HAP-1 (cell line): ENCODE data around the gene THNSL1.

Experiments used
- DNase-seq, 2 experiments: peaks; one replicate each; pipeline ENCODE4 v3.0.0-alpha.2; 2016 to 2020; ENCODE audit warnings: low spot score in 2 of 2
- H3K27me3 ChIP-seq: fragments of 250-450 bp; sonication (Bioruptor Pico); 2 replicates; pipeline ENCODE4 v1.5.1; 2020; ENCODE audit warnings: low read depth, mild to moderate bottlenecking, moderate library complexity
- H3K36me3 ChIP-seq: fragments of 250-450 bp; sonication (Bioruptor Pico); replicated peaks from 2 replicates; pipeline ENCODE4 v1.5.1; 2020; ENCODE audit warnings: mild to moderate bottlenecking
- H3K4me1 ChIP-seq: fragments of 250-450 bp; sonication (Bioruptor Pico); 2 replicates; pipeline ENCODE4 v1.5.1; 2020; ENCODE audit warnings: mild to moderate bottlenecking
- H3K4me3 ChIP-seq: fragments of 250-450 bp; sonication (Bioruptor Pico); 2 replicates; pipeline ENCODE4 v1.5.1; 2020; ENCODE audit warnings: mild to moderate bottlenecking, moderate library complexity
- H3K9me3 ChIP-seq: fragments of 250-450 bp; sonication (Bioruptor Pico); 2 replicates; pipeline ENCODE4 v1.5.1; 2020; ENCODE audit warnings: mild to moderate bottlenecking, moderate library complexity
- in situ Hi-C: fragments of 300-500 bp; cut with MboI; formaldehyde crosslinking; loops from 3 replicates; pipeline ENCODE4 v1.14.3; 2020; ENCODE audit warnings: low sequenced_read_pairs, inconsistent platforms, mixed read lengths

THNSL1 gene

DNA sequence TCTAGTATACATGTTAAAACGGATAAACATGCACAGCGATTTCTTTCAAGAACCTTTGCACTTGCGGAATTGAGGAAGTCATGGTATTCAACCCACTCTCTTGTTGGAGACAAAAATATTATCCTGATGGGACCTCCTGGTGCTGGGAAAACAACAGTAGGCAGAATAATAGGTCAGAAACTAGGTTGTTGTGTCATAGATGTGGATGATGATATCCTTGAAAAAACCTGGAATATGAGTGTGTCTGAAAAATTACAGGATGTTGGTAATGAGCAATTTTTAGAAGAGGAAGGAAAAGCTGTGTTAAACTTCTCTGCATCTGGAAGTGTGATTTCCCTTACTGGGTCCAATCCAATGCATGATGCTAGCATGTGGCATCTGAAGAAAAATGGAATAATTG, 6.9 kb downstream of the THNSL1 start:
- no peaks in the 10 kb centered on the region for H3K9me3 ChIP-seq
- no peak for DNase-seq
- H3K36me3 ChIP-seq, result no peaks in the 10 kb centered on the region
- in situ Hi-C loops, result no loop called here
- H3K4me1 ChIP-seq, result peaks cover under 1% of the 10 kb centered on the region
- H3K4me3 ChIP-seq, result no peak overlapping the region
- H3K27me3 ChIP-seq, result no peaks in the 10 kb centered on the region

- H3K36me3 ChIP-seq, result no peaks in the 10 kb centered on the region
- H3K9me3 ChIP-seq, result no peaks in the 10 kb centered on the region
- no peaks in the 10 kb centered on the region; the same call in 1 of the 2 replicates for H3K4me1 ChIP-seq
- no peak for DNase-seq
- in situ Hi-C loops, result no loop called here
- H3K27me3 ChIP-seq, result no peaks in the 10 kb centered on the region
- H3K4me3 ChIP-seq, result no peak overlapping the region
Observed at GRCh38 chr10:25024528-25024927, 8.1 kb downstream of the THNSL1 start.

DNA sequence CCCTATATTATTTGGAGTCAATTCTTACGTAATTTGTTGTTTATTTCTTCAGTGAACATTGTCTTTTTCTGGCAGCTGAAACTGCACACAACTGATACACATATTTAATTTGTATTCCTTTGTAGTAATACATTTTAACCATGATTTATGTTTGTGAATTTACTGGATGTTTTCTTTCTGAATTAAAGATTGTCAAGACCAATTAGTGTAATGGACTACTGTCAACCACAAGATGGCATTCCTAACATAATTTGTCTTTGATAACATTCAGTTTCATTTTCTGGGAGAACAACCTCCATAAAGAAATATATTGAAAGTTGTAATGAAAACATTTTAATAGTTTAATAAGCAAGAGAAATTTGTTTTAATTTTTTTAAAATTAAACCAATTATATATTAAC, 10.1 kb downstream of the THNSL1 start:
- H3K27me3 ChIP-seq, result no peaks in the 10 kb centered on the region
- no peak overlapping the region for H3K4me3 ChIP-seq
- no peaks in the 10 kb centered on the region for H3K9me3 ChIP-seq
- H3K36me3 ChIP-seq, result no peaks in the 10 kb centered on the region
- in situ Hi-C loops, result no loop called here
- DNase-seq, result no peak
- H3K4me1 ChIP-seq, result no peaks in the 10 kb centered on the region; the same call in 1 of the 2 replicates

DNA sequence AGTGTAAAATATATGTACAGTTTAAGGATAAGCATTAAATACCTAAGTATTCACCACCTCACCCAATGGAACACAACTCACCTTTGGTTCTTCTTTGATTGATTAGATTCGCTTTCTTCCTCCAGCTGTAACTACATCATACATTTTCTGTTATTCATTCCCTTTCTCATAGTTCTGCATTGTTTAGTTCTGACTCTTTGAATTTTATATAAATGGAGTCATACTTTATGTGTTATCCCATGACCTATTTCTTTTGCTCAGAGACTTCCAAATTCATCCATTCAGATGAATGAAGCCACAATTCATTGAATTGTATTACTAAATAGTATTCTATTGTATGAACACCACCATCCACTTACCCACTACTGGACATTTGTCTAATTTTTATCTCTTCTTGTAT, 12.3 kb downstream of the THNSL1 start:
- no peak for DNase-seq
- in situ Hi-C loops, result no loop called here
- no peak overlapping the region for H3K4me3 ChIP-seq
- H3K9me3 ChIP-seq, result no peaks in the 10 kb centered on the region
- H3K36me3 ChIP-seq, result no peaks in the 10 kb centered on the region
- no peaks in the 10 kb centered on the region; the same call in 1 of the 2 replicates for H3K4me1 ChIP-seq
- no peaks in the 10 kb centered on the region for H3K27me3 ChIP-seq

DNA sequence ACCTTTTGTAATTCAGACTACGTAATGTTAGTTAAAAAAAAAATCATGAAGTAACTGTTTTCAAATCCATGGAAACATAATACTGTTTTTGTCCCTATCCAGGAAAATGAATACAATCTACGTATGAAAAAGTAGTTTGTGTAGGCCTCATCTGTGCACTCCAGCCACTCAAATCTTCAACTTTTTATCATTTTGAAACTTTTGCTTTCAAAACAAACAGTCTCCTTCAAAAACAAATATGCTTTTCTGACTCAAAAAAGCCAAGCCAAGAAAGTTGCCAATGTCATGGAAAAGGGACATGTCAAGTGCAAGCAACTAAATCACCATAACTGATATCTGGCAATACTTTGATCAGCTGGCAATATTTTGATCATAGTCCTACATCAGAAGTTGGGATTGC, 13.1 kb downstream of the THNSL1 start:
- no peak overlapping the region for H3K4me3 ChIP-seq
- in situ Hi-C loops, result no loop called here
- no peaks in the 10 kb centered on the region; the same call in 1 of the 2 replicates for H3K4me1 ChIP-seq
- DNase-seq, result no peak
- no peaks in the 10 kb centered on the region for H3K9me3 ChIP-seq
- no peaks in the 10 kb centered on the region for H3K27me3 ChIP-seq
- no peaks in the 10 kb centered on the region for H3K36me3 ChIP-seq

- no peak for DNase-seq
Observed at GRCh38 chr10:25036381-25036780, 20.0 kb downstream of the THNSL1 start.

GRCh38 chr10:25038325-25038724, 21.9 kb downstream of the THNSL1 start:
- DNase-seq, result no peak
- no peaks in the 10 kb centered on the region for H3K9me3 ChIP-seq
- H3K36me3 ChIP-seq, result no peaks in the 10 kb centered on the region
- H3K4me1 ChIP-seq, result peaks cover 11% of the 10 kb centered on the region
- H3K4me3 ChIP-seq, result no peak overlapping the region
- H3K27me3 ChIP-seq, result no peaks in the 10 kb centered on the region
- in situ Hi-C loops, result no loop called here

More at GRCh38 chr10:25036381-25036780, 20.0 kb downstream of the THNSL1 start:
- no peaks in the 10 kb centered on the region for H3K36me3 ChIP-seq
- H3K4me1 ChIP-seq, result peaks cover 11% of the 10 kb centered on the region
- H3K9me3 ChIP-seq, result no peaks in the 10 kb centered on the region
- in situ Hi-C loops, result no loop called here
- no peaks in the 10 kb centered on the region for H3K27me3 ChIP-seq
- no peak overlapping the region for H3K4me3 ChIP-seq

DNA sequence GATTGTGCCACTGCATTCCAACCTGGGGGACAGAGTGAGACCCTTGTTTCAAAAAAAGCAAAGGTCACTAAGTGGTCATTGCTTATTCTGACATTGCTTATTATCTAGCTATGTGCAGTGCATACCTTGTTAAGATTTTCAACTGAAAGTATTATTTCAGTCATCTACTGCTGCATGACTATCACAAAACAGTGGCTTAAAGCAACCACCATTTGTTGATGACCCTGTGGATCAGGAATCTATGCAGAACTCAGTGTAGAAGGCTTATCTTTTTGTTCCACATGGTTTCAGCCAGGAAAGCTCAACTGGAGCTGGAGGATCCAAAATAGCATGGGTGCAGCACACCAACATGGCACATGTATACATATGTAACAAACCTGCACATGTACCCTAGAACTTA, 23.1 kb downstream of the THNSL1 start:
- Histone ChIP-seq H3K9me3 (no peaks in the 10 kb centered on the region), H3K27me3 (no peaks in the 10 kb centered on the region), H3K4me3 (no peak overlapping the region), H3K36me3 (no peaks in the 10 kb centered on the region), H3K4me1 (peaks cover 11% of the 10 kb centered on the region)
- no peak for DNase-seq
- in situ Hi-C loops, result no loop called here

GRCh38 chr10:25046641-25047040, 30.2 kb downstream of the THNSL1 start:
- no peak for DNase-seq
- H3K36me3 ChIP-seq, result no peaks in the 10 kb centered on the region
- in situ Hi-C loops, result no loop called here
- no peaks in the 10 kb centered on the region for H3K9me3 ChIP-seq
- peaks cover 2% of the 10 kb centered on the region; the same call in 1 of the 2 replicates for H3K4me1 ChIP-seq
- H3K4me3 ChIP-seq, result no peak overlapping the region
- no peaks in the 10 kb centered on the region for H3K27me3 ChIP-seq

- in situ Hi-C loops, result no loop called here
- DNase-seq, result no peak
- Histone ChIP-seq H3K36me3 (no peaks in the 10 kb centered on the region), H3K4me1 (peaks cover 2% of the 10 kb centered on the region; the same call in 1 of the 2 replicates), H3K9me3 (no peaks in the 10 kb centered on the region), H3K27me3 (no peaks in the 10 kb centered on the region), H3K4me3 (no peak overlapping the region)
Observed at GRCh38 chr10:25047088-25047487, 30.7 kb downstream of the THNSL1 start.

DNA sequence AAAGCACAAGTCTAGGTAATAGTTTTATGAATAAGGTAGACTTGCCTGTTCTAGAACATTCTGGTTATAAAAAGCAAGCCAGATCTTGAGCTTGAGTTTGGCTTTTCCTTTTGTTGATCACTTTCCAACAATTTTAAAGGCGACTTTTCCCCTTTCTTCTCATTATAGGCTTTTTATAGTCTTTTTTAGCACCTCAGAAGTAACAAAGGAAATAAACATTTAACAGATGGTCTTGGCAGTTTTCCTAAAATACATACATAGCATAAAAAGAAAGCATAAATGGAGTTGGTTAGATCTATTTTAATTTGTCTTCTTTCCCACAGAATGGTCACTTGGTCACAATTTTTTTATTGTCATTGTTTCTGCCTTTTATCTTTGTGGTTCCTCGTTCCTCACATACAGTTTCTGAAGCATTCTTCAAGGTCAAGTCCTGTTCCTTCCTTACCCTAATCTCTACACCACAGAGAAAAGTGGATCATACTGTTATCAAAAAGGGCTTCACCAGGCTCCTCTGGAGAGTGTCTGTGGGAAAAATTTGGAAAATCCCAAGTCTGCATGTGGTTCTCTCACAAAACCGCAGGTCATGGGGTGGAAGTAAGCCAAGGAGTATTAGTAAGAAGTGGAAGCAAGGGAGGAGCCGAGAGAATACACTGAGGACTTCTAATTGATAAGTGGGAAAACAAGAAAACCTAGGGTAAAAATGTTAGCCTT, 31.3 kb downstream of the THNSL1 start:
- in situ Hi-C loops, result no loop called here
- Histone ChIP-seq H3K4me1 (peaks cover 2% of the 10 kb centered on the region; the same call in 1 of the 2 replicates), H3K36me3 (no peaks in the 10 kb centered on the region), H3K4me3 (no peak overlapping the region), H3K27me3 (no peaks in the 10 kb centered on the region), H3K9me3 (no peaks in the 10 kb centered on the region)
- no peak for DNase-seq

DNA sequence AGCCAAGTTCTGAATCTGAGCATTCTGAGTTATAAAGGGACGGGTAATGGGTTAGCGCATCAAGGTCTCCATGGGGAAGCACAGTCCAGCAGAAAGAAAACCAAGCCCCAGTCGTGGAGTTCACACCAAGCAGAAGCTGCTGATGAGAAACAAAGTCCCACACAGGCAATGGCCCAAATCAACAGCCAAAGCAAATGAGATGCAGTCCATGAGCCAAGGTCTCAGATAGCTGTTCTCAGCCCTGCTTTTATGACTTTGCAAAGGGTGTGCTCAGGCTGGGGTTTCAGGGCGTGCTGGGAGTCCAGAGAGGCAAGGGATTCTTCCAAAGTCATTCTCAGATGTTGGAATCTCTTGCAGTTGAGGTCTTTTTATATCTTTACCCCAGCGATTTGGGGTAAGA, 32.0 kb downstream of the THNSL1 start:
- H3K27me3 ChIP-seq, result no peaks in the 10 kb centered on the region

DNA sequence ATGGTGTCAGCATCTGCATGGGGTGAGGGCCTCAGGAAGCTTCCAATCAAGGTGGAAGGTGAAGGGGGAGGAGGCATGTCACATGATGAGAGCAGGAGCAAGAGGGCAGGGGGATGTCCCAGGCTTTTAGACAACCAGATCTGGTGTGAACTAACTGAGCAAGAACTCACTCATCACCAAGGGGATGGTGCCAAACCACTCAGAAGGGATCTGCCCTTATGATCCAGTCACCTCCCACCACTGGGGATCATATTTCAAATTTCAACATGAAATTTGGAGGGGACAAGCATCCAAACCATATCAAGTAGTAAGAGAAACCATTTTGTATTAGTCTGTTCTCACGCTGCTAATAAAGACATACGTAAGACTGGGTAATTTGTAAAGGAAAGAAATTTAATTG, 33.6 kb downstream of the THNSL1 start:
- no peak for DNase-seq
- Histone ChIP-seq H3K4me3 (no peak overlapping the region), H3K27me3 (no peaks in the 10 kb centered on the region), H3K36me3 (no peaks in the 10 kb centered on the region), H3K9me3 (0 out of 2 replicates have a peak, but pooled peaks cover 1% of the 10 kb centered on the region), H3K4me1 (peaks cover 2% of the 10 kb centered on the region; the same call in 1 of the 2 replicates)
- in situ Hi-C loops, result no loop called here

More for the DNA sequence above, 32.0 kb downstream of the THNSL1 start:
- H3K4me3 ChIP-seq, result no peak overlapping the region
- no peaks in the 10 kb centered on the region for H3K36me3 ChIP-seq
- H3K9me3 ChIP-seq, result no peaks in the 10 kb centered on the region
- in situ Hi-C loops, result no loop called here
- no peak for DNase-seq
- H3K4me1 ChIP-seq, result peaks cover 2% of the 10 kb centered on the region; the same call in 1 of the 2 replicates

DNA sequence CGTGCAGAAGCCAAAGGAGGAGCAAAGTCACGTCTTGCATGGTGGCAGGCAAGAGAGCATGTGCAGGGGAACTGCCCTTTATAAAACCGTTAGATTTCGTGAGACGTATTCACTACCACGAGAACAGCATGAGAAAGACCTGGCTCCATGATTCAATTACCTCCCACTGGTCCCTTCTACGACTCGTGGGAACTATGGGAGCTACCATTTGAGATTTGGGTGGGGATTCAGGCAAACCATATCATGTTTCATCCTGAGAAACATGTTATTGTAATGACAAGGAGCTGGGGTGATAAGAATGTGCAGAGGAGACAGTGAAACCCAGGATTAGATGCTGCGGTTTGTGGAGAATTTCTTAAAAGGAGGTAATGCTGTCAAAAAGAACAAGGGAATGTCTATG, 34.0 kb downstream of the THNSL1 start:
- no peak overlapping the region for H3K4me3 ChIP-seq
- H3K27me3 ChIP-seq, result no peaks in the 10 kb centered on the region
- H3K36me3 ChIP-seq, result no peaks in the 10 kb centered on the region
- peaks cover 2% of the 10 kb centered on the region; the same call in 1 of the 2 replicates for H3K4me1 ChIP-seq
- DNase-seq, result no peak
- H3K9me3 ChIP-seq, result 0 out of 2 replicates have a peak, but pooled peaks cover 2% of the 10 kb centered on the region
- in situ Hi-C loops, result no loop called here
